Suprapubic skin (tissue), 4 donors: ENCODE results near the gene PYURF.

ENCODE experiments used
- CTCF ChIP-seq, 2 donors: fragments of 200-600 bp in 1 of 2; fragments of 450-650 bp in 1 of 2; sonication (generic) in 1 of 2; IDR thresholded peaks; one replicate each; pipeline ENCODE4 v1.5.1; 2016 to 2019; ENCODE audit warnings: antibody characterized with exemption in 2 of 2, mild to moderate bottlenecking in 1 of 2, moderate library complexity in 1 of 2
- POLR2A ChIP-seq, 2 donors: fragments of 450-650 bp; IDR thresholded peaks; one replicate each; pipeline ENCODE4 v1.6.1; 2017; ENCODE audit warnings: antibody characterized with exemption in 2 of 2, mild to moderate bottlenecking in 2 of 2, moderate library complexity in 2 of 2
- POLR2AphosphoS5 ChIP-seq, 3 donors: sonication (generic); formaldehyde crosslinking; IDR thresholded peaks; one replicate each; pipeline ENCODE4 v1.6.1; 2017; ENCODE audit warnings: antibody characterized with exemption in 3 of 3

GRCh38 chr4:88489100-88489761 lies 34.3 kb downstream of the PYURF start:
- TF ChIP-seq POLR2A (IDR thresholded peaks at IDR 0.05) (no peak), CTCF (IDR thresholded peaks at IDR 0.05) (no peak), POLR2AphosphoS5 (IDR thresholded peaks at IDR 0.05) (no peak)
